ENCODE measurements around the gene BRICD5.
A peak's percentile ranks its signal among the peaks of the same experiment; 100 is the strongest.

BRICD5 gene

DNA sequence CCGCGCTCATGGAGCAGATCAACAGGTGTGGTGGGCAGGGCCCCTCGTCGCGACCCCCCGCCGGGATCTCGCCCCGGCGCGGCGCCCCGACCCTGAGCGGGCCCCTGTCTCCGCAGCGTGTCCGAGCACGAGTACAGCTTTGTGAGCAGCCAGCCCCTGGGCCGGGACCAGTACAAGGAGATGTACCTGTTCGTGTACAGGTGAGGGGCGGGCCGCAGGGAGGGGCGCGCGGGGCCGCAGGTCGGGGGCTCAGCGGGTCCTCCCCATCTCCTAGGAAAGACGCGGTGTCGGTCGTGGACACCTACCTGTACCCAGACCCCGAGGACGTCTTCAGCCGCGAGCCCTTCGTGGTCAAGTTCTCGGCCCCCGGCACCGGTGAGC is 26.4 kb upstream of the BRICD5 start:
- DNase-seq, result no peak

DNA sequence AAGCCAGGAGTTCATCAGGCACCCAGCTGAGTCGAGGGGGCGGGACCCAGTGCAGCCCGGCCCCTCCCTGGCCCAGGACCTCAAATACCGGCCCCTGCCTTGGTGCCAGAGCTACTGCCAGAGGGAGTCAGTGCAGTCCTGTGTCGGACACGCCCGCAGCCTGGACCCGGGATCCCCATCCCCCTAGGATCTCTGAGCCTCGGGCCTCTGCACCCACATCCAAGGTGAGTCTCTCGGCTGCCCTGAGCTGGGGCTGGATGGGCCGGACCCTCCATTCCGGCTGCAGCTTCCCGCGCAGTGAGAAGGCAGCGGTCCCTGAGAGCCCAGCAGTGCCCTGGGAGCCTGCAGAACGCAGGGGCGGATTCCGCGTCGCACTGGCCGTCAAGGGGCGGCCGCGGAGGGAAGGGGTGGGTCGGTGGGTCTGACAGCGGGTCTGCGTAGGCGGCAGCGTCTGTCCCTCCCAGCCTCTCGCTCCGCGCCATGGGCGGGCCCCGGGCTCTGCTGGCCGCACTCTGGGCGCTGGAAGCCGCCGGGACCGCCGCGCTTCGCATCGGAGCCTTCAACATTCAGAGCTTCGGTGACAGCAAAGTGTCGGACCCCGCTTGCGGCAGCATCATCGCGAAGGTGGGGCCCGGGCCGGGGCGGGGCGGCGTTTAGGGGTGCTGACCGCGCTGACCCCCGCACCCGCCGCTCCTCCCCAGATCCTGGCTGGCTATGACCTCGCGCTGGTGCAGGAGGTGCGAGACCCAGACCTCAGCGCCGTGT is 25.9 kb upstream of the BRICD5 start, which contains the start of gene DNASE1L2:
Gene DNASE1L2, plus strand, starts transcription at position 108 of the 765 bp plus-strand sequence. Its CDS starts 373 bp downstream, at position 481.
- DNase-seq, result no peak

DNA sequence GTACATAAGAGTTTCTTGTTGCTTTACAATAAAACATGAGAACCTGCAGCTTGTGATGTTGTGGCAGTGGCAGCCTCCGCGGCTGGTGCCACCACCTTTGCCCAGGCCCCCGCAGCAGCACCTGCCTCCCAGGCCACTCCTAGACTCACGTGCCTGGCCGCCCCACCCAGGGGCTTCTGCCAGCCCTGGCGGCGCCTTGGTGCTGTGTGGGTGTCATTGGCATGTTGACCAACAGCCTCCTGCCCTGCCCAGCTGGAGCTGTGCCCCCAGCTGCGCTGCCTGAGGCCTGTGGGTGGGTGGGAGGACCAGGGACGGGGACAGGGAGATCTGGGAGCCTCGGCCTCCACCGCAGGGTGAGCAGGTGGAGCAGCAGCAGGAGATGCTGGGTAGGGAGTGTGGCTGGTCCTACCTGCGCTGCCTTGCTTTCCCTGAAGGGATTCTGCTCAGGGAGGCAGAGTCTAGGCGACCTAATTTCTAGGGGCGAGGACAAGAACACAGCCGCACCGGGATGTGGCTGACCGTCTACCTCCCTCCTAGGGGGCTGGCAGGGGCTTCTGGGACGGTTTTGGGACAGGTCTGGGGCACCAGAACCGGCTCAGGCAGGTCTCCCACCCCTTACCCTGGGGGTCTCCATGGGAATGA is 25.2 kb upstream of the BRICD5 start:
- DNase-seq, result no peak

DNA sequence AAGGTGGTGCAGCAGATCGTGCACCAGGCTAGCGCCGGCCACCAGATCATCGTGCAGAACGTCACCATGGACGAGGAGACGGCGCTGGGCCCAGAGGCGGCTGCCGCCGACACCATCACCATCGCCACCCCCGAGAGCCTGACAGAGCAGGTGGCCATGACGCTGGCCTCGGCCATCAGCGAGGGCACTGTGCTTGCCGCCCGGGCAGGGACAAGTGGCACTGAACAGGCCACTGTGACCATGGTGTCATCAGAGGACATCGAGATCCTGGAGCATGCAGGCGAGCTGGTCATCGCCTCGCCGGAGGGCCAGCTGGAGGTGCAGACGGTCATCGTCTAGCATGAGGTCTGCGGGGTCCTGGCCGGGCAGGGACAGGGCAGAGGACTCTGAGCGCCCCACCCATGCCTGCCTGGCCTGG is 24.6 kb upstream of the BRICD5 start:
- DNase-seq, result no peak

DNA sequence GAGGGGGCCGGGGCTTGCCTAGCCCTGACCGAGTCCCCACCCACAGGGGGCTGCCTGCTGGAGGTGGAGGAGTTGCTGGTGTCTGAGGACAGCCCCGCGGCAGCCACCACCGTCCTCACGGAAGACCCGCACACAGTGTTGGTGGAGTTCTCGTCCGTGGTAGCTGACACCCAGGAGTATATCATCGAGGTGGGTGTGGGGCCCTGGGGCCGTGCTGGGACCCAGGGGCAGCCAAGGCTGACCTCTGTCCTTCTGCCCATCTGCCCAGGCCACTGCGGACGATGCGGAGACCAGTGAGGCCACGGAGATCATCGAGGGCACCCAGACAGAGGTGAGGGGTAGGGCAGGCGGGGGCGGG is 24.1 kb upstream of the BRICD5 start:
- DNase-seq, result no peak

DNA sequence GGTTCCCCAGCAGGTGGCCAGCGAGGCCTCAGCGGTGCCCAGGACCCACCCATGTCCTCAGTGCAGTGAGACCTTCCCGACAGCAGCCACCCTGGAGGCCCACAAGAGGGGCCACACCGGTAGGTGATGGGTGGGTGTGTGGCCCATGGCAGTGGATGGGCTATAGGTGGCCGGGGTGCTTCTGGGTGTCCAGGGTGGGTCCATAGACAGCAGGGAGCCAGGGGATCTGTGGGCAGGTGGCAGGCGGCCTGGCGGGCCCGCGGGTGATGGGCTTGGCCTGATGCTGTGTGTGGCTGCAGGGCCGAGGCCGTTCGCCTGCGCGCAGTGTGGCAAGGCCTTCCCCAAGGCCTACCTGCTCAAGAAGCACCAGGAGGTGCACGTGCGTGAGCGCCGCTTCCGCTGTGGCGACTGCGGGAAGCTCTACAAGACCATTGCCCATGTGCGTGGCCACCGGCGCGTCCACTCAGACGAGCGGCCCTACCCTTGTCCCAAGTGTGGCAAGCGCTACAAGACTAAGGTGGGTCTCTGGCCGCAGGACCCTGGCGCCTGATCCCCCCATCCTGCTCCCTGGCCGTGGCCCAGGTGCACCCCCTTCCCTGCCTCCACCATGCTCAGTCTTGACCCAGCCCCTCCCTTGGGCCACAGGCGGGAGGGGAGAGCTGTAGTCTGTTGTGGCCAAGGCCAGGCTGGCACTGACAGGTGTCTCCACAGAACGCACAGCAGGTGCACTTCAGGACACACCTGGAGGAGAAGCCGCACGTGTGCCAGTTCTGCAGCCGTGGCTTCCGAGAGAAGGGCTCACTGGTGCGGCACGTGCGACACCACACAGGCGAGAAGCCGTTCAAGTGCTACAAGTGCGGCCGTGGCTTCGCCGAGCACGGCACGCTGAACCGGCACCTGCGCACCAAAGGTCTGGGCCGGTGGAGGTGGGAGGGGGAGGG is 23.5 kb upstream of the BRICD5 start:
- no peak for DNase-seq

DNA sequence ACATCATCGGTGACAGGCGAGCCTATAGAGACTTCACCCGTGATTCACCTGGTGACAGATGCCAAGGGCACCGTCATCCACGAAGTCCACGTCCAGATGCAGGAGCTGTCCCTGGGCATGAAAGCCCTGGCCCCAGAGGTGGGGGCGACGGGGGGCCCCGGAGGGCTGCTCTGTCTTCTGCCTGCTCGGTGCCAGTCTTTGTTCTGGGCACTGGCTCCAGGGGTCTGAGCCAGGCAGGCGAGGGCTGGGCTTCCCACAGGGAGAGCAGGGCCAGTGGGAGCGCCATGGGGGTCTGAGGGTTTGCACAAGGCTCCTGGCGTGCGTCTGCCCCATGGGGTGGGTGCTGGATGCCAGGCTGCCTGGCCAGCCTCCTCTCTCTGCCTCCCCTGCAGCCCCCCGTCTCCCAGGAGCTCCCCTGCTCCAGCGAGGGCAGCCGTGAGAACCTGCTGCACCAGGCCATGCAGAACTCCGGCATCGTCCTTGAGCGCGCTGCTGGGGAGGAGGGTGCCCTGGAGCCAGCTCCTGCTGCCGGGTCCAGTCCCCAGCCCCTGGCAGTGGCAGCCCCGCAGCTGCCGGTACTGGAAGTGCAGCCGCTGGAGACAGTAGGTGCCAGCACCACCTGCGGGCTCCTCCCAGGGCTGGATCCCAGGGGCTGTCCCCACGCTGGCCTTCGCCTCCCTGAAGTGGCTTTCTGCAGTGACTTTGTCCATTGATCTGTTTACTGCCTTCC is 22.5 kb upstream of the BRICD5 start:
- no peak for DNase-seq

DNA sequence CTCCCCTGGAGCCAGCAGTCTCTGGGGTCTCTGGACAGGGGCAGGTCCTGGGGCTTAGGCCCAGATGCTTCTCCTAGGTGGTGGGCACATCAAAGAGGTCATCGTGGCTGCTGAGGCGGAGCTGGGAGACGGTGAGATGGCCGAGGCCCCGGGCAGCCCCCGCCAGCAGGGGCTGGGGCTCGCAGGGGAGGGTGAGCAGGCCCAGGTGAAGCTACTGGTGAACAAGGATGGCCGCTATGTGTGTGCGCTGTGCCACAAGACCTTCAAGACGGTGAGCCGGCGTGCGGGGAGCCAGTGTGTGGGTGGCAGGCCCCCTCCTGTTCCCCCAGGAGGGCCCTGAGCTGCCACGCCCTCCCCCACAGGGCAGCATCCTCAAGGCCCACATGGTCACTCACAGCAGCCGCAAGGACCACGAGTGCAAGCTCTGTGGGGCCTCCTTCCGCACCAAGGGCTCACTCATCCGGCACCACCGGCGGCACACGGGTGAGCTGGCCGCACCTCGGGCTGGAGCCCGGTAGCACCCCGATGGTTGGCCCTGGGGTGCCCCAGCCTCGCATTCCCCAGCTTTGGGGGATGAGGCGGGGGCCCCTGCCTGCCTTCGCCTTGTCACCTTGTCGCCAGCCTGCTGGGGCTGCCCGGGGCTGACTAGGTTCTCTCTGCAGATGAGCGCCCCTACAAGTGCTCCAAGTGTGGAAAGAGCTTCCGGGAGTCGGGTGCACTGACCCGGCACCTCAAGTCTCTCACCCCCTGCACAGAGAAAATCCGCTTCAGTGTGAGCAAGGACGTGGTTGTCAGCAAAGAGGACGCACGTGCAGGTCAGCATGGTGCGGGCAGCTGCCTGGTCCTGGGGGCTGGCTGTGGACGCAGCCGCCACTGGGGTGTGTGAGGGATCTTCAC is 21.7 kb upstream of the BRICD5 start:
- DNase-seq, result no peak

DNA sequence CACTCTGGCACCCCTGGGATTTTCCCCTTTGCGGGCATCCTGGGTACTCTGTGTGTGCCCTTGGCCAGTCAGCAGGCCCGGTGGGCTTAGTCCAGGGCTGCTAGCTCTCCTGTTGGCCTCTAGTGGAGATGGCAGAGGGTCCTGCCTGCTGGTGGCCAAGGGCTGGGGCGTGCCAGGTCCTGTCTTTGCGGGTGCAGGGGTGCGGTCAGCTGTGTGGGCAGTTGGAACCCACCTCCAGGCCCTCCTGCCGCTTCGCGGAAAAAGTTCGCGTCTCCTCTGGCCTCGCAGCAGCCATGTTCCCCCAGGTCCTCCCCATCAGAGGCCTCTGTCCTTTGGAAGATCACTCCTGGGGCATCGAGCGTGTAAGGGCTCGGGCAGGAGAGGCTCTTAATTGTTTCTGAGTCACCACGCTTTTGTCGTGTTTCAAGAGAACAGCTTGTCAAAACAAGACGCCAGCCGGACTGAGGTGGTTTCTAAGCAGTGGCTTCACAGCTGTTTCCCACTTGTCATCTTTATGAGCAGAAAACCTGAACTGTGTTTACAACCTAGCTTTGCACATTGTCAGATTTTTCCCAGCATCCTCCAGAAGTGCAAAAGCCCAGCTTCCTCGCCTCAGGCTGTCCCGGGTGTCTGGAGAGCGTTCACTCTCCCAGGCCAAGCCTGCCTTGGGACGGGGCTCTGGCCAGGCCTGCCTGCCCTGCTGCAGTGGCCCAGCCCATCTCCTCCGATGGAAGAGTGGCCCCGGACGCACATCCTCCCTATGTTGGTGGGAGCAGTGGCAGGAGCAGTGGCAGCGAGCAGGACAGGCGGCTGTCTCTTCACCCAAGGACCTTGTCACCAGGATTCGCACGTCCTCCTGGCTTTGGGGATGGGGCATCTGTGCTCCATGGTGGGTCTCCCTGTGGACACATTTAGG is 20.6 kb upstream of the BRICD5 start:
- no peak for DNase-seq

DNA sequence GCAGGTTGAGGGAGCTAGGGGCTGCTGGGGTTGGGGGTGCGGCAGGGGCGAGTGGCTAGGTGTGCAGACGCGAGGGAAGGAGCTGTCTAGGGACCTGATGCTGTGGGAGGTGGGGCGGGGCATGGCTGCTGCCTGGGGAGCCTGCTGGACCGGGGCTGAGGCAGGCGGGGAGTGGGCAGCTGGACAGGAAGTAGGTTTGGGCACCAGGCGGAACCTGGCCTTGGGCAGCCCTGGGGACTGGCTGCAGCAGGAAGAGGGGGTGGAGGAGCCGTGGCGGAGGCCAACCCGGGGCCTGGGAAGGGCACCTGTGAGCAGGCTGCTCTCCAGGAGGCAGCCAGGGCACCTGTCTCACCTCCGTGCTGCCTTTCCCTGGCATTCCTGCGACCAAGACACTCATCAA is 19.7 kb upstream of the BRICD5 start:
- no peak for DNase-seq

DNA sequence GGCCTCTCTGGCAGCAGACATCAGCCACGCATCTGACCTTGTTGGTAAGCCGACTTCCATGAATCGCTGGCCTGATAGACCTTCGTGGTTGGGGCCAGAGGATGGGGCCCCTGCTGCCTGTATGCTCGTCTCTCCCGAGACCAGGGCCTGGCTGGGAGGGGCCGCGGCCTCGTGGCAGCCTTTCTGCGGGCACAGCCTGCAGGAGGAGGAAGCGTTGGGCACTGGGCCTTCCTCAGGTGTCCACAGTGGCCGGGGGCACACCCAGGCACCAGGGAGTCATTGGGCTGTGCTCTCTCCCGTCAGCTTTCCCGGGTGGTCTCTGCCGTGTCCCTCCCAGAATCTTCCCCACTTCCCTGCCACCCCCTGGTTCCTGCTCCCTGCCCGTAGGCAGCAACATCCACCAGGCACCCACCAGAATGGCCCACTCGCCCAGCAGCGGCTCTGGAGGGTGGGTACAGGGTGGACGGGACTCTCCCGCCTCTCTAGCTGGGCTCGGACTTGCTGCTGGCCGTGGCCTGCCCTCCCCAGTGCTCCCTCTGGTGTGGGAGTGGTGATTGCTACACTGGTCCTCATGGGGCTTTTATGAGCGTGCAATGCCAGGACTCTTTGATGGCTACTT is 19.1 kb upstream of the BRICD5 start:
- no peak for DNase-seq

DNA sequence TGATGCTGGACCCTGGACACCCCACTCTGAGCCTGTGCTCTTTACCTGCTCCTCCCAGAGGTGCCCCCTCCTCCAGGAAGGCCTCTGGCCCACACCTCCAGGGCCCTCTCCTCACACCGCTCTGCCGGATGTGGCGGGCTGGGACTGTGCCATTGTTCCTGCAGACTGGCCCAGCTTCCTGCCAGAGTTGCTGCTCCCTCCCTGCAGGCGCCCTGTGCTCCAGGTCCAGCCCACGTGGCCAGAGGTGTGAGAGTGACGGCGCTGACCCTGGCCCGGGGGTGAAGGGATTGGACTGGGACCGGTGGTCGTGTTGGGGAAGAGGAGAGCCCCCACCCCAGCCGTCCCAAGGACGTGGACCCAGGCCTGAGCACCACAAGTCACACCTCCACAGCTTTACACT is 18.4 kb upstream of the BRICD5 start:
- DNase-seq, result no peak

DNA sequence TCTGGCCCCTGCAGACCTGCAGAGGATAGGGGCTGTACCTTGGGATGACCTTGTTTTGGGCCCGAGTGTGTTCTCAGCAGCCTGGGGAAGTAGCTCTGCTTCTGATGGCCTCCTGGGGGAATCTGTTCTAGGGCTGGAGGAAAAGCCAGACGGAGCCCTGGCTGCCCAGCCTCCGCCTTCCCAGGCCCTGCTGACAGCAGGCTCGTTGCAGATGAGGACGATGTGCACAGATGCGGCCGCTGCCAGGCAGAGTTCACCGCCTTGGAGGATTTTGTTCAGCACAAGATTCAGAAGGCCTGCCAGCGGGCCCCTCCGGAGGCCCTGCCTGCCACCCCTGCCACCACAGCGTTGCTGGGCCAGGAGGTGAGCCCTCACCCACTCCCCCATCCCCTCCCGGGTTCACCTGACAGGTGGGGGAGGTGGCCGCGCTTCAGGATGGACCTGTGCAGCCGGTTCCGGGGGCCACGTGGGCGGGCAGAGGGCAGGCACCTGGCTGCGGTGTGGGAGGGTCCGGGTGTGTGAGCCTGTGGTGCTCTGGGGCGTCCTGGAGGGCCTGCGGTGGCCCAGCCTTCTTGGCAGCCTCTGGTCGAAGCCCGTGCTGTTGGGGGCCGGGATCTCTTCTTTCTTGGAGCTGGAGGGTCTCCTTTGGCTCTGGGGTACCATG is 17.6 kb upstream of the BRICD5 start:
- DNase-seq, result no peak

DNA sequence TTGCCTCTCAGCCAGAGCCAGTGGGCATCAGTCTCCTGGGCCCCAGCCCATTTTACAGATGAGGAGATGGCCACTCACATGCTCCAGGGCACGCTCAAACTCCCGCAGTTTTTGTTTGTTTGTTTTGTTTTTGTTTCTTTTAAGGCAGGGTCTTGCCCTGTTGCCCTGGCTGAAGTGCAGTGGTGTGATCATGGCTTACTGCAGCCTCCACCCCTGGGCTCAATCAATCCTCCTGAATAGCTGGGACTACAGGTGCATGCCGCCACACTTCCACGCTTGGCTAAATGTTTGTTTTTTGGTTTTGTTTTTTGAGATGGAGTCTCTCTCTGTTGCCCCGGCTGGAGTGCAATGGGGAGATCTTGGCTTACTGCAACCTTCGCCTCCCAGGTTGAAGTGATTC is 16.3 kb upstream of the BRICD5 start:
- DNase-seq, result no peak

DNA sequence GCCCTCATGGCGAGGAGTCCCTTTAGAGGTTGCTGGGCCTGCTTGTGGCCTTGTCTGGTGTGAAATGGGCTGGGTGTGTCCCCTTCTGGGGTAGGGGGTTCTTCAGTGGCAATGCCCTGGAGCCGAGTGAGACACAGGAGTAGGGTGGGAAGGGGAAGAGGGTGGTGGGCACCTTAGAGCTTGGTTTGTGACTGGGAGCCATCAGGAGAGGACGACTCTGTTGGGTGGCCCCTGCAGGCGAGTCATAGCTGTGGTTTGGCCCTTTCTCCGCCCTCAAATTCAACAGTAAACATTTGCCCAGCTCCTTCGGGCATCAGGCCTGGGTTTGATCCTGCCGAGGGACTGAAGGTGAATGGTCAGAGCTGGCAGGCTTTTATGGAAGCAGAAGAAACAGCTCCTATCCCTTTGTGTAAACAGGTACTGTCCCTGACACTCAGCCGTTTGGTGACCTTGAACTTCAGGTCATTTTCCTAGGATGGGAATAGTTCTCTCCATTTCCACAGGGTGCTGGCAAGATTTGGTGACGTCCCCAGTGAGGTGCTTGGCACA is 15.7 kb upstream of the BRICD5 start:
- DNase-seq, result no peak

DNA sequence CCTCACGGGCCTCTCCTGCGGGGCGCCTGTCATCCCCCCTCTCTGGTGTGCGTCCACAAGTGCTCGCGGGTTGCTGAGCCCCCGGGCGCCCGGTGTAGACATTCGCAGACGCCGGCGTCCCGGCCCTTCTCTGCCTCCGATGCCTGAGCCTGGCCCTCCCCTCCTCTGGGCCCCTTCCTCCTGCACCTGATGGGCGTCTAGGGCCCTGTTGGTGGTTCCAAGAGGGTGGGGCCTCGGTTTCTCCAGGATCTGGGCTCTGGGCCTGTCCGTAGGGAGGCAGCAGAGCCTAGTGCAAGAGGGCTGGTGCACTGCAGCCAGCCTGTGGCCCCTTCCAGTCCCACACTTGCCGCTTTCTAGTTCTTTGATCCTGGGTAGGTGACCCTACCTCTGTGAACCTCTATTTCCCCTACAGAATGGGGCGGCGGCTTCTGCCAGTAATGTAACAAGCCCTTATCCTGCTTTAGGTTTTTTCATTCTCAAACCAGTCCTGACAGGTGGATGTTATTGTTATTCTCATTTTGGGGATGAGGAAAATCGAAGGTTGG is 13.4 kb upstream of the BRICD5 start:
- peak; percentile 19 for DNase-seq

DNA sequence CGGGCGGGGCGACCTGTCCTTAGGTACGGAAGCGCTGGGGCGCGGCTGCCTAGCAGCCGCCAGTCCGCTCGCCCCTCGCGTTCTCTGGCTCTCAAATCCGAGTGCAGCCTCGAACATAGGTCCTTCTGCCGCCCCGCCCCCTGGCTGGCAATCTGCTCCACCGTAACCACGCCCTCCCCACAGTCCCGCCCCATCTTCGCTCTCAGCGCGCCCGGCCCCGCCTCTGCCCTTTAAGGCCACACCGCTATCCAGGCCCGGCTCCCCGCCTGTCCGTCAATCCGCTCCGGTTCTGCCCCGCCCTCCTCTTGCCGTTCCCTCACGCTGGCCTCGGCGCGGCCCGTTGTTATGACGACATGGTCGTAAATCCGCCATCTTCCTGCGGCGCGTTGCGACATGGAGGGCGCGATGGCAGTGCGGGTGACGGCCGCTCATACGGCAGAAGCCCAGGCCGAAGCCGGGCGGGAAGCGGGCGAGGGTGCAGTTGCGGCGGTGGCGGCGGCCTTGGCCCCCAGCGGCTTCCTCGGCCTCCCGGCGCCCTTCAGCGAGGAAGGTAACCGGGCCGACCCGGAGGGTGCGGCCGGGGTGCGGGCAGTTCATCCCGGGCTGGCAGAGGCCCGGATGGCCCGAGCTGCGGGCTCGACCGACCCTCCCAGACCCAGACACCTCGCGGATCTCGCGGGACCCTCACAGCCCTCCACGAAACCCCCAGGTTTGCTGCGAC is 12.7 kb upstream of the BRICD5 start, which contains the start of gene E4F1:
Gene E4F1, plus strand, starts transcription at position 371 of the 721 bp plus-strand sequence. Its CDS starts 23 bp downstream, at position 394.
- peak; percentile 99 for DNase-seq

DNA sequence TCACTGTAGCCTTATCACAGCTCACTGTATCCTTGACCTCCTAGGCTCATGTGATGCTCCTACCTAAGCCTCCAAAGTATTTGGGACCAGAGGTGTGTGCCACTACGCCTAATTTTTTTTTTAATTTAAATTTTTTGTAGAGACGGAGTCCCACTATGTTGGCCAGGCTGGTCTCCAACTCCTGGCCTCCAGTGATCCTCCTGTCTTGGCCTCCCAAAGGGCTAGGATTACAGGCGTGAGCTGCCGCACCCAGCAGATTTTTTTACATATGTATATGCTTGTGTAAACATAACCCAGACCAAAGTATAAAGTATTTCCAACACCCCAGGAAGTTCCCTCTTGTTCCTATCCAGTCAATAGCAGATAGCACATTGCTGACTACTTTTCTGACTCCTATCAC is 5.7 kb upstream of the BRICD5 start:
- no peak for DNase-seq

DNA sequence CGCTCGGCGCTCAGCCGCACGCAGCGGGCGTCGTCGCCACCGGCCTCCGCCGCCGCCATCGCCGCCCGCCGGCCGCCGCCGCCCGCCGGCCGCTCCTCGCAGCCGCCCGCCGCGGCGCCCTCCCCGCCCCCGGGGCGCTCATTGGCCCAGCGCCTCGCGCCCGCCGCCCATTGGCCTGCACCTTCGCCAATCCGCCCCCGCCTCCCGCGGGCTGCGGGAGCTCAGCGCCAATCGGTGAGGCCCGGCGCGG is 4.0 kb upstream of the BRICD5 start, which contains the start of gene PGP:
Gene PGP, minus strand, starts transcription at position 122 of the 250 bp plus-strand sequence. Its CDS starts 63 bp downstream, at position 59.
- no peak for DNase-seq
